ENCODE data around the gene NFAT5.
"Not testable (repeated sequence)": the region's sequence is repeated elsewhere in the genome, so short reads cannot be mapped to it uniquely, and the experiment has no call there.

Gene NFAT5

DNA sequence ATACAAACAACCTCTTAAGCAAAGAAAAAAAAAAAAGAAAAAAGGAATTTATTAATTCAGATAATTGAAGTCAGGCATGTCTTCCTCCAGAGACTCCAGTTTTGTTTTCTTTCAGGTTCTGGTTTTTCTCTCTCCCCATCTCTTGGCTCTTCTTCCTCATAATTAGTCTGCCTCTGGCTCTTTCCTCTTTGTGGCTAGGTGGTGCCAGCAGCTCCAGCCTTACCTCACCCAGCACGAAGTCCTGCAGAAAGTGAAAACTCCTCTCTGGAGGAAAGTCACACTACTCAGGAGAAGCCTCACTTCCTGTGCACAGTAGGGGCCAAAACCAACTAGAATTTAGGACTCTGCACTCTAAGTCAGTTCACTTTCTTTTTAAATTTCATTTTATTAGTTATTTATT, 10.3 kb upstream of the NFAT5 start:
- no peak for DNase-seq (ENCODE audit: low read depth)

DNA sequence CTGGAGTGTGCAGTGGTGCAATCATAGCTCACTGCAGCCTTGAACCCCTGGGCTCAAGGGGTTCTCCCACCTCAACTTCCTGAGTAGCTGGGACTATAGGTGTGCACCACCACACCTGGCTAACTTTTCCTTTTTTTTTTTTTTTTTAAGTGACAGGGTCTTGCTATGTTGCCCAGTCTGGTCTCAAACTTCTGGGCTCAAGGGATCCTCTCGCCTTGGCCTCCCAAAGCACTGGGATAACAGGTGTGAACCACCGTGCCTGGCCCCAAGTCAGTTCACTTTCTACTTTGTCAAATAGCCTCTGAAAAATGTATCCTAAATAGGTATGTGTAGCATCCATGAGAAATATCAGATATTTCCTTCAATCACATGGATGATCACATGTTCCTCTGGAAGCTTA, 9.9 kb upstream of the NFAT5 start:
- DNase-seq (ENCODE audit: low read depth): no peak

DNA sequence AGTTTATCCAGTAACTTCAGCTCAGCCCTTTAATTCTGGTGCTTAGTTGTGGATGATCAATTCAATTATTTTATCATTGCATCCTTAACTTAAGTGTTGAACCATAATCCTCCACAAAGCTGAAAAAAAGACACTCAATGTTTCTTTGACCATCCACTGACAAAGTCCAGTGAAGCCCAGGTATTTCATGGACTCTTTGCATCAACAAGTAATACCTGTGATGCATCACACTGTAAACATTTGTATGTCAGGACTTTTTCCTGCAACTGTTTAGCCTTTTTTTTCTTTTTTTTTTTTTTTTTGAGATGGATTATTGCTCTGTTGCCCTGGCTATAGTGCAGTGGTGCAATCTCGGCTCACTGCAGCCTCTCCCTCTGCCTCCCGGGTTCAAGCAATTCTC, 6.6 kb upstream of the NFAT5 start:
- no peak for DNase-seq (ENCODE audit: low read depth)

DNA sequence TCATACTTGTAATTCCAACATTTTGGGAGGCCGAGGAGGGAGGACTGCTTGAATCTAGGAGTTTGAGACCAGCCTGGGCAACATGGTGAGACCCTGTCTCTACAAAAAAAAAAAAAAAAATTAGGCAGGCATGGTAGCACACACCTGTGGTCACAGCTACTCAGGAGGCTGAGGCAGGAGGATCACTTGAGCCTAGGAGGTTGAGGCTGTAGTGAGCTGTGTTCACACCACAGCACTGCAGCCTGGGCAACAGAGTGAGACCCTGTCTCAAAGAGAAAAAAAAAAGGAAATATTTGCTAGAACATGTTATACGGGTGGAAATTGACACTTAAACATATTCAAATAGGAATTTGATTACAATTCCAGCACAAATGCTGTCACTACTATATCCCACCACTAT, 4.4 kb upstream of the NFAT5 start:
- not testable (repeated sequence) for DNase-seq (ENCODE audit: low read depth)

DNA sequence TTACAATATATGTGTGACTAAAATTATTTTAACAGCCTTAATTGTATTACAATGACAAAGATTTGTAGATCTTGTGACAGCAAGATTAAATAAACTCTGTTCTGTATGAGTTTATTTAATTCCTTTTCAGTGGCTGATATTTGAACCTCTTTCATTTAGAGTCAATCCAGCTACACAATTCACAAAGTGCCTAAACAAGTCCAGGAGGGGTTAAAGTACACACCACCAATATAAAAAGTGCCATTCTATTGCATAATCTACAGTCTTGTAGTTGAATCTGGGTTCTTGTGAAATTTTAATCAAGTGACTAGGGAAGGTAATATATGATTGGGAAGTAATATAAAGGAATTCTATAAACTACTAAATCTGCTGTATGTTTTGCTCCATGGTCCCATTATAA, 3.9 kb upstream of the NFAT5 start:
- DNase-seq (ENCODE audit: low read depth): no peak

DNA sequence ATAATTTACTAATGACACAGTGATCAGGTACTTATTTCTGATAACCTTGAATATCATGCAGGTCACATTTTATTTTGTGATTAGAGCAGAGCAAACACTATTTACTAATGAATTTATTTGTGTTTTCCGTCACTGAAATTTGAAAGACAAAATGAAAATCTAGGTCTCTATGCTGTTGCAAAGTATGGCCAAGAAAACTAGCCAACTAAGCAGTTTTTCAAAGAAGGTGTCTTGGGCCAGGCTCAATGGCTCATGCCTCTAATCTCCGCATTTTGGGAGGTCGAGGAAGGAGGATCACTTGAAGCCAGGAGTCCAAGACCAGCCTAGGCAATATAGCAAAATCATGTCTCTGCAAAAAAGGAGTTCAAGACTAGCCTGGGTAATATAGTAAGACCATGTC, 3.0 kb upstream of the NFAT5 start:
- DNase-seq (ENCODE audit: low read depth): no peak

DNA sequence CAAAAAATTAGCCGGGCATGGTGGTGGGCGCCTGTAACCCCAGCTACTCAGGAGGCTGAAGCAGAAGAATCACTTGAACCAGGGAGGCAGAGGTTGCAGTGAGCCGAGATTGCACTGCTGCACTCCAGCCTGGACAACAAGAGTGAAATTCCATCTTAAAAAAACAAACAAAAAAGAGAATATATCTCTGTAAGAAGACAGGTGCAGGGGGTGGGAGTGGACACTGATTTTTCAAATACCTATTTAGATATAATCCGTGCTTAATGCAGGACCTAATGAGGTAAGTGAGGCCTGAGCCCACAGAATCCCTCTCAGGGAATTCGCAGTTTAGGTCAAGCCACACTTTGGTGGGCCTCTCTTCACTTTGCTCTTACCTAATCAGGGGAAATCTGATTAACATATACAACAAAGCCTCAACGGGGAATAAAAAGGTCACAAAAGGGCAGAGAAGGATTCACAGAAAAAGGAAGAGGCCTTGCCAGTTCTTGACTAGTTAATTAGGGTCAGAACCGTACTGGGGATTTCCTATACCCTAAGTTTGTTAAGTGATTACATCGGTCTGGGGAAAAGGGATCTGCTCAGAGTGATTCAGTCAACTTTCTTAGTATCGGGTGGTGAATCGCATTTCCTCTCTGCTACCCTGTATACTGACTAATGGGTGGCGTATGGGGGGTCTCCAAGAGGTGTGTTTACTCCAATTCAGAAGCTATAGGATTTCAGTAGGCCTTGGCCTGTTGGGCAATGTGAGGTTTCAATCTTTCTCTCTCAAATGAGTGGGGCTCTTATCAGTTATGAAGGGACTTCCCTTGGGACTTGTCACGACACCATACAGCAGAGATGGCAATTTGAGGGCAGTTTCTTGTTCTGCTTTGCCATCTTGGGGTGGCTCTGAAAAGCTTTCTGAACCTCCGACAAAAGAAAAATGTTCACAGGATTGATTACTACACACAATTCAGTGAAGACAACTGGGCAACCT, 1.9 kb upstream of the NFAT5 start:
- peak; percentile 18 for DNase-seq (ENCODE audit: low read depth)

DNA sequence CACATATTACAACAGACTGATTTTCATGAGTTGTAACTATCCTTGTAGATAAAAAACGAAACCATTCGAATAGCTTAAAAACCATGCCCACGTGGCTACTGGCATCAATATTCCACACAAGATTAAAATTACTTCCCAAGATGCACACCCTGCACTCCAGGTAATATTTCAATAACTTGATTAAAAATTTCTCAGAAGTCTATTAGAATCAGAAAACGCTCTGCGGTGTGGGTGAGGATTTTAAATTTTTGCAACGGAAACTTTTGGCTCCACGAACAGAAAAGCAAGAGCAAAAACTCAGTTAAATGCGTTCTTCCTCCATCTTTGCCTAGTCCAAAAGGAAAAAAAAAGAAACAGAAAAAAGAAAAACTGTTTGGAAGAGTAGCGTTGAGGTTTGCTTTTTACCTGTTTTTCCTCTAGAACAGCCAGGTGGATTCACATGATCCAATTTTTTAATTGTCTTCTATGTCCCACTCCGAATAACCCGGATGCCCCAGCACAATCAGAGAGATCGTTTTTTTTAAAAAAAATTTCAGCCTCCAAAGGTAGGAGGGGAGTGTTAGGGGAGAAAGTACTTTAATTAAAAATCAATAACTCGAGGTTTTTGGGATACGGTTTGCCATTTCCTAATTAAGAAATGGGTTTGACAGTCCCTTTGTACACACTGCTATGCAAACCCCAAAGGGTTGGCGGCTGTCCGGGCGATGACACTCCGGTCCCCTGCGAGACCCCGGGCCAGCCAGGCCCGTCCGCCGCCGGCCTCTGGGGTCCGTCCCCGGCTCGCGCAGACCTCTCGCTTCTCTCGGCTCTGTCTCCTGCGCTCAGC, 708 bp upstream of the NFAT5 start:
- no peak for DNase-seq (ENCODE audit: low read depth)

DNA sequence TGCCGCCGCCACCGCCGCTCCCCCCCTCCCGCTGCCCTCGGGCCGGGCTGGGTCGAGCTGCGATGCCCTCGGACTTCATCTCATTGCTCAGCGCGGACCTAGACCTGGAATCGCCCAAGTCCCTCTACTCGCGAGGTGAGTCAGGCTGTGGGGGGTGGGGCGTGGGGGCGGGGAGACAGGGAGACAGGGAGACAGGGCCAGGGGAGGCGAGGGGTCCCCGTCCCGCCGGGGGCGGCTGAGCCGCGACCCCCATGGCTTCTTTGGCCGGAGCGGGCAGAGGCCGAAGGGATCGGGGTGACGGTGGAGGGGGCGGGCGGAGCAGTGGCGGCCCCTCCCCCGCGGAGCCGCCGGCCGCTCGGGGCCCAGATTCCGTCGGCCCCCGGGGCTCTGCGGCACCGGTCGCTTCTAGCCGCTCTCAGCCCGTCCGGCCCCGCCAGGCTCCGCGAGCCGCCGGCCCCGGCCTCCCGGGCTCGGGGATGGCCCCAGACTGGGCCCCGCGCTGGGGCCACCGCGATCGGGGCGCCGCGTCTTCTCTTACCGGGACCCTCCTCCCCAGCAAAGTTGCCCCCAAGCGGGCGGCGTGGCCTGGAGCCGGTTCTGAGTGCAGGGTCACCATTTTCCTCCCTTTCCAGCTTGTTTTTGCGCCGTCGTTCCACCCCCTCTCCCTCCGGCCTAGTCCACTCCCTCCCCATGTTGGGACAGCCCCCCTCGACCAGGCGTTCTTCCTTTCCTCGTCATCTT, 644 bp downstream of the NFAT5 start:
- no peak for DNase-seq (ENCODE audit: low read depth)

DNA sequence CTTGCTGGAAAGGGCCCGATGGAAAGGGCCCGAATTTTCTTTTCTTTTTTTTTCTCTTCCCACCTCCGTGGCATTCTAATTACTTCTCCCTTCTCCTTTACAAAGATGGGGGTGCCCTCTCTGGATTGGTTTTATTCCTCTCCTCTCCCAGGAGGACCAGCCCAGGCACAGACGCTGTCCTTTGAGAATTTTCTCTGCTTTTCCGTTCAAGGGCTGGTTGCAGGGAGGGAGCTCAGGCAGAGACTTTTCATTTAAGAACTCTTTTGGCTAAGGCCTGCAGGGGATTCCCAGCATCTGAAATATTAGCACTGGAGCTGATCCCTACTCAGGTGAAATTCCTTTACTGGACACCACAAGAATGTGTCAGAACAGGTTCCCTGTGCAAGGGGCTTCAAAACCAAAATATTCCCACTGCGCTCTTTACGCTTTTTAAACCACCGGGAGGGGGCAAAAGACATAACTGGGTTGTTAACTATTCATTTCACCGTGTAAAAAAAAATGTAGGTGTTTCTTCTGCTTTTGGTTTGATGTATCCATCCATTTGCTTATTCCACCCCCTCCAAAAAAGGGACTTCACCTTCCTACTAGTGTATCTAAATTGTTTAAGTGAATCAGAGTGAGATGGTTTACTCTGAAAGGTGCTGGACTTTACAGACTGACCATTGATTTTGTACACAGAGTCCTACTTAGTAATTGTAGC, 1.4 kb downstream of the NFAT5 start:
- DNase-seq (ENCODE audit: low read depth): no peak

DNA sequence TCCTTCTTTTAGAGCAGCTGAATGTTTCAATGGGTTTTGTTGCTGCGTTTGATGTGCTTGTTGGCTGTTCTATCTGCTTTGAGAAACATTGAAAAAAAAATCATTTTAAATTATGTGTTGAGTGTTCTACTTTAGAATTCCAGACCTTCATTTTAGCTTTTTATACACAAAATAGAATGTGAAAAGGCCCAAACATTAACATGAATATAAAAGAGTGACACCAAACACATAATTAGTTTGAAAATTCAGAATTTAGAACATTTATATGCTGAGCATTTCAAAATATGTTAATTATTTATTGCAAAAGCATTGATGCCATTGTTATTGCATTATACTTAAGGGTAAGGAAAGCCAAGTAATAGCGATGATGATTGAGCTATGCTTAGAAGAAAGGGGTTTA, 2.9 kb downstream of the NFAT5 start:
- DNase-seq (ENCODE audit: low read depth): no peak

DNA sequence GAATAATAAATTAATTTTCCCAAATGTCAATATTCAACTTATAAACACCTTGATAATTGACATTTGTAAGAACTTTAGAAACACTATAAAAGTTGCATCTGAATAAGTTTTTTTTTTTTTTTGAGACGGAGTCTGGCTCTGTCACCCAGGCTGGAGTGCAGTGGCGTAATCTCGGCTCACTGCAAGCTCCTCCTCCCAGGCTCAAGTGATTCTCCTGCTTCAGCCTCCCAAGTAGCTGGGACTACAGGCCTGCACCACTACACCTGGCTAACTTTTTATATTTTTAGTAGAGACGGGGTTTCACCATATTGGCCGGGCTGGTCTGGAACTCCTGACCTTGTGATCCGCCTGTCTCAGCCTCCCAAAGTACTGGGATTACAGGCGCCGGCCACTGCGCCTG, 13.0 kb downstream of the NFAT5 start:
- not testable (repeated sequence) for DNase-seq (ENCODE audit: low read depth)

DNA sequence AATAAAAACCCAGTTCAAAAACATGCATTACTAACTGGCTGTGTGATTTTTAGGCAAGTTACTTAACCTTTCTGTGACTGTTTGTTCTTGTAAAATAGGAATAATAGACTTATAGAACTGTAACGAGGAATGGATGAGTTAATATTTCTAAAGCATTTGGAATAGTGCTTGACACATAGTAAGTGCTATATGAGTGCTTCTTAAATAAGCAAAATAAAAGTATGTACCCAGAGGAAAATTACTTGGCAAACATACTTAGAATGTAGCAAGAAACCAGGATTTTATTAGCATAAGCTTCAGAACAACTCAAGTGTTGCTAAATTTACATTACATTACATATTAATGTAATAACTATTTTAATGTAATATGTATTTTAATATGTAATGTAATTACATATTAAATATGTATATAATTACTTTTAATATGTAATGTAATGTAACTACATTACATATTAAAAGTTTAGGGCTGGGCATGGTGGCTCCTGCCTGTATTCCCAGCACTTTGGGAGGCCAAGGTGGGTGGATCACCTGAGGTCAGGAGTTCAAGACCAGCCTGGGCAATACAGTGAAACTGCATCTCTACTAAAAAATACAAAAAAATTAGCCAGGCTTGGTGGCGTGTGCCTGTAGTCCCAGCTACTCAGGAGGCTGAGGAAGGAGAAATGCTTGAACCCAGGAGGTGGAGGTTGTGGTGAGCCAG, 14.2 kb downstream of the NFAT5 start:
- no peak for DNase-seq (ENCODE audit: low read depth)

DNA sequence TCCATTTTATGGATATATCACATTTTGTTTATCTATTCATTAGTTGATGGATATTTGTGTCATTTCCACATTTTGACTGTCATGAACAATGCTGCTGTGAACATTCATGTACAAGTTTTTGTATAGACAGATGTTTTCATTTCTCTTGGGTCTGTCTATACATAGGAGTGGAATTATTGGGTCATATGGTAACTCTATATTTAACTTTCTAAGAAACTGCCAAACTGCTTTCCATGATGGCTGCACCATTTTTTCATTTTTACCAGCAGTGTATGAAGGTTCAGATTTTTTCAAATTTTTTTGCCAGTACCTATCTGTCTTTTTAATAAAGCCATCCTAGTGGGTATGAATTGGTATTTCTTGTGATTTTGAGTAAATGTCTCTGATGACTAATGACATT, 15.5 kb downstream of the NFAT5 start:
- DNase-seq (ENCODE audit: low read depth): no peak

DNA sequence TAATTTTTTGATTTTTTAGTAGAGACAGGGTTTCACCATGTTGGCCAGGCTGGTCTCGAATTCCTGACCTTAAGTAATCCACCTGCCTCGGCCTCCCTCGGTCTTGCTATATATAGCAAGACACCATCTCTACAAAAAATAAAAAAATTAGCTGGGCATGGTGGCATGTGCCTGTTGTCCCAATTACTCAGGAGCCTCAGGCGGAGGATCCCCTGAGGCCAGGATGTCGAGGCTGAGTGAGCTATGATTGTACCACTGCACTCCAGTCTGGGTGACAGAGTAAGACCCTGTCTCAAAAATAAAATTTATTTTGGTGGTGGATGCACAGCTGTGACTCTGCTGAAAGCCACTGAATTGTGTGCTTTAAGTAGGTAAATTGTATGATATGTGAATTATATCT, 18.7 kb downstream of the NFAT5 start:
- not testable (repeated sequence) for DNase-seq (ENCODE audit: low read depth)

DNA sequence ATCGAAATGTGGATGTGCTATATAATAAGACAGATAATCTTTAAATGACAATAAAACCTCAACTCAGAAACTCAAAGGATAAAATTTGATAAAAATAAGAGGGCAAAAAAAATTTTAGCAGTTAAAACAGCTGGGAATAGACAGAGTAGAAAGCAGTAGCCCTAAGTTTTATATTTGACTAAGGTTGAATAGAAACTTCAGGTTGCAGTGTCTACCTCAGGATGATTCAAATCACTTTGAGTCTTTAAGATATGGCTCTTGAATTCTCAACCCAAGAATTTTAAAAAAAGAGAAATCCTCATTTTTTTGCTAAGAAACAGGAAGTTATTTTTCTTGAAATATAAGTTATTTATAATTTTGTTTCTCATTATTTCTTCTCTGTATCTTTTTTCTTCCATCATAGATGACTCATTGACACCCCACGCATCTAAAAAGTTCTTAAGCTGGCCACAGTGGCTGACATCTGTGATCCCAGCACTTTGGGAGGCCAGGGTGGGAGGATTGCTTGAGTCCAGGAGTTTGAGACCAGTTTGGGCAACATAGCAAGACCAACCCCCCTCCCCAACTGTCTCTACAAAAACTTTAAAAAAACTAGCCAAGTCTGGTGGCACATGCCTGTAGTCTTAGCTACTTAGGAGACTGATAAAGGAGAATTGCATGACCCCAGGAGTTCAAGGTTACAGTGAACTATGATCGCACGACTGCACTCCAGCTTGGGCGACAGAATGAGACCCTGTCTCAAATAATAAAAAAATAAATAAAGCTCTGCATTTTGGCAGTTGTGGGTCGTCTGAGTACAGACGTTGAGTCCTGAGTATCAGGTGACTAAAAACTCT, 23.9 kb downstream of the NFAT5 start:
- DNase-seq (ENCODE audit: low read depth): no peak

DNA sequence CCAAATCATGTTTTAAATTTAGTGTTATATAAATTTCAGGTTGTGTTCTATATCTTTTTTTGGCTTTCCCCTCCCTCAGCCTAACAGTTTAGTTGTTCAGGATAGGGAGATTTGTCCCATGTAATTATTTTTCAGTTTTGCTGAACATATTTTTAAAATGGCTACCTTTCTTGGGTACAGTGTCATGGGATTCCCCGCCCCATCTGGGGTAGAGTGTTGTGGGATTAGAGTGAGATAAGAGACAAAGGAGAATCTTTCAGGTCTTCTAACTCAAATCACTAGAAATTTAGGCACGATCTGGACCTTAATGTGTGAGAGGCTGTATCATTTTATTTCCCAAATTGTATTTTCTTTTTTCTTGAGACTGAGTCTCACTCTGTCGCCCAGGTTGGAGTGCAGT, 24.8 kb downstream of the NFAT5 start:
- no peak for DNase-seq (ENCODE audit: low read depth)

DNA sequence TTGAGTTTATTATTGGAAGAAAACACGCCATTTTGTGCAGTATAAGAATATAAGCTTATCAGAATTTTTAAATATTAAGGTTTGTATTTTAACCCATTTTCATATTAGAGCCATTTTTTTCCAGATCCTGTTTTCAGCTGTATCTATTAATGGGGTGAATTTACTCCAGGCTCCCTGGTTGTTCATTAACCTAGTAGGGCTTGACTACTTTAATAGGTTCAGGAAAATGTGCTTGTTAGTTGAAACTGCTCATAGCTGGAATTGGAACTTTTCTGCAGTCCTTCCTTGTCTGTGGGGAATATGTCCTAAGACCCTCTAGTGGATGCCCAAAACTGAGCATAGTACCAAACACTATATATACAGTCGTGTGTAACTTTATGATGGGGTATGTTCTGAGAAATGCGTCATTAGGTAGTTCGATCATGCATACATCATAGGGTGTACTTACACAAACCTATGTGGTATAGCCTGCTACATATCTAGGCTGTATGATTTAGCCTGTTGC, 28.0 kb downstream of the NFAT5 start:
- no peak for DNase-seq (ENCODE audit: low read depth)

DNA sequence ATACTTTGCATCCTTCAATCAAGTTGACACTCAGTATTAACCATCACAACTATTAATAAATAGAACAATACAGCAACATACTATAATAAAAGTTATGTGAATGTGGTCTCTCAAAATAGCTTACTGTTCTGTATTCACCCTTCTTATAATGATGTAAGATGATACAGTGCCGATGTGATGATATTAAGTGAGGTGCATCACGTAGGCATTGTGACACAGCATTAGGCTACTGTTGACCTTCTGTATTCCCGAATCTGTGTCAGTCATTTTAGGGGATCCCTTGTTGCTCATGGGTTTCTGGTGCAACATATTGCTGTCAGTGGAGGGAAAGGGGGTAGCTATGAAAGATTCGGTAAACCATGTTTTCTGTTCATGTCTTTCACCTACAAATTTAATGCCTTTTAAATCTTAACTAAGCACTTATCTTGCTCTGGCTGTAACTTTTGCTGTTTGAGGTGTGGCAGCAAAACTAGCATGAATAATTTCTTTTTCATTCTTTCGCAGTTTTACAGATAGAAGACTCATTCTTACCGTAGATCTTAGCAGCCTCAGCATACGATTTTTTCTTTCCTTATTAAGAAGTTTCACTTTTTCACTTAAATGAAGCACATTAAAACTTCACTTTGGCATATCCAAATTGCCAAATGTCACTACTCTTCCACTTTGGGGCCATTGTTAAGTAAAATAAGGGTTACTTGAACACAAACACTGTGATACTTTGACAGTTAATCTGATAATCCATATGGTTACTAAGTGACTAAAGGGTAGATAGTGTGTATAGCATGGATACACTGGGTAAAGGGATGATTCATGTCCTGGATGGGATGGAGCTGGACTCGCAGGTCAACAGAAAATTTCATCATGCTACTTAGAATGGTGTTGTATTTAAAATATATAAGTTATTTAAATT, 29.6 kb downstream of the NFAT5 start:
- no peak for DNase-seq (ENCODE audit: low read depth)
